Esophagus (tissue), 2 donors: ENCODE measurements around the gene CD82. TPM values are rescaled to one million over a fixed set of nuclear protein-coding genes. Genes with fewer than 3 reads are reported as not detected.

Experiments
- H3K27ac ChIP-seq, 2 donors: one replicate each; pipeline ENCODE4 v1.5.1; 2013; ENCODE audit warnings: low read depth in 2 of 2, mild to moderate bottlenecking in 2 of 2, inconsistent platforms in 1 of 2, low read length in 1 of 2, moderate library complexity in 1 of 2
- H3K27me3 ChIP-seq, 2 donors: one replicate each; pipeline ENCODE4 v1.6.1; 2013; ENCODE audit warnings: low read length in 2 of 2, control low read depth in 1 of 2, mild to moderate bottlenecking in 1 of 2; ENCODE audit not compliant: insufficient read depth in 2 of 2, control insufficient read depth in 1 of 2
- H3K36me3 ChIP-seq, 2 donors: one replicate each; pipeline ENCODE4 v1.6.1; 2013; ENCODE audit warnings: low read length in 1 of 2; ENCODE audit not compliant: control insufficient read depth in 2 of 2, insufficient read depth in 2 of 2
- H3K4me1 ChIP-seq, 2 donors: one replicate each; pipeline ENCODE4 v1.6.1; 2013; ENCODE audit warnings: low read length in 1 of 2; ENCODE audit not compliant: control insufficient read depth in 2 of 2, insufficient read depth in 2 of 2
- H3K4me3 ChIP-seq, 2 donors: one replicate each; pipeline ENCODE4 v1.5.1; 2013; ENCODE audit warnings: low read length in 2 of 2, mild to moderate bottlenecking in 2 of 2, low read depth in 1 of 2, moderate library complexity in 1 of 2
- H3K9me3 ChIP-seq, 2 donors: one replicate each; pipeline ENCODE4 v1.6.1; 2013; ENCODE audit warnings: mild to moderate bottlenecking in 2 of 2, low read depth in 1 of 2, low read length in 1 of 2, moderate library complexity in 1 of 2; ENCODE audit not compliant: control insufficient read depth in 2 of 2, insufficient read depth in 1 of 2
- WGBS, 2 donors: extraction: QIAGEN DNeasy Blood & Tissue Kit; methylation state at CpG; one replicate each; pipeline ENCODE4 v1.1.7; 2013; 5-methylcytosine and 5-hydroxymethylcytosine counted together
- polyA plus RNA-seq, 2 donors: library from polyadenylated mRNA; stranded (reverse); fragments of 200-250 nt; gene quantifications; one replicate each; pipeline ENCODE4 v1.2.3, GENCODE V29; 2013
- donor health status: healthy with polysubstance abuse.
- donor health status: Bipolar disorder and iron deficiency.

The CD82 gene
- polyA plus RNA-seq, 2 donors, result 123 to 266 TPM

GRCh38 chr11:44617671-44618461 is 52.4 kb downstream of the CD82 start:
- Histone ChIP-seq H3K4me3 (no peak overlapping the region), H3K27me3 (no peaks in the 10 kb centered on the region), H3K27ac (no peak overlapping the region), H3K9me3 (no peaks in the 10 kb centered on the region), H3K36me3 (peaks cover 0 to 47% of the 10 kb centered on the region in 2 donors), H3K4me1 (no peaks in the 10 kb centered on the region)
- 89 to 95% methylated on average over 18 of the region's 18 CpGs for WGBS, 2 donors

- Histone ChIP-seq H3K9me3 (no peaks in the 10 kb centered on the region), H3K4me3 (no peak overlapping the region), H3K36me3 (peaks cover 0 to 45% of the 10 kb centered on the region in 2 donors), H3K4me1 (peaks cover 0 to 3% of the 10 kb centered on the region in 2 donors), H3K27me3 (no peaks in the 10 kb centered on the region), H3K27ac (no peak overlapping the region)
- WGBS, 2 donors, result 90 to 92% methylated on average over 22 of the region's 22 CpGs
Measured at GRCh38 chr11:44618561-44619425, 53.3 kb downstream of the CD82 start.

- Histone ChIP-seq H3K4me3 (no peak overlapping the region), H3K9me3 (no peaks in the 10 kb centered on the region), H3K27me3 (no peaks in the 10 kb centered on the region), H3K36me3 (peaks cover 0 to 35% of the 10 kb centered on the region in 2 donors), H3K27ac (no peak overlapping the region), H3K4me1 (peaks cover 0 to 3% of the 10 kb centered on the region in 2 donors)
- WGBS, 2 donors, result 87 to 97% methylated on average over 5 of the region's 5 CpGs
Measured at GRCh38 chr11:44620328-44620725, 54.9 kb downstream of the CD82 start.

GRCh38 chr11:44621140-44621681 is 55.7 kb downstream of the CD82 start:
- Histone ChIP-seq H3K4me3 (no peak overlapping the region), H3K27ac (no peak overlapping the region)
- WGBS, 2 donors, result 33 to 43% methylated on average over 24 of the region's 24 CpGs

DNA sequence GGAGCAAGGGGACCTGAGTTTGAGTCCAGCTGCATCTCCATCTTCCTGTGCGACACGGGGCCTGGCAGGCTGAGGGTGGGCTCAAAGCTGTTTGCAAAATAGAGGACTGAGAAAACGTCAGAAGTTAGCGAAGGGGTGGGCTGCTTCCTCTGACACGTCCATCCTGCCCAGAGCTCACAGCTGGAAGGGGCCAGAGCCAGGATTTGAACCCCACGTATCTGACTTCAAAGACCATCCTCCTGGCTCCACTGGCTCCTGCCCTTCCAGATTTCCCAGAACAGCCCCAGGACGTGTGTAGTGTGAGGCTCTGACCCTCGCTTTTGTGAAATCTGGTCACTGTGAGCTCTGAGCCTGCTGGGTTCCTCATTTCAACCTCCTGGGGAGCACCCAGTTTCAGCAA is 56.3 kb downstream of the CD82 start:
- Histone ChIP-seq H3K4me3 (no peak overlapping the region), H3K27me3 (no peaks in the 10 kb centered on the region), H3K4me1 (peaks cover 0 to 3% of the 10 kb centered on the region in 2 donors), H3K27ac (no peak overlapping the region), H3K9me3 (no peaks in the 10 kb centered on the region), H3K36me3 (peaks cover 0 to 23% of the 10 kb centered on the region in 2 donors)
- WGBS, 2 donors, result 79 to 85% methylated on average over 8 of the region's 8 CpGs

More at GRCh38 chr11:44621140-44621681, 55.7 kb downstream of the CD82 start:
- H3K36me3 ChIP-seq, result peaks cover 0 to 29% of the 10 kb centered on the region in 2 donors
- H3K4me1 ChIP-seq, result peaks cover 0 to 3% of the 10 kb centered on the region in 2 donors
- no peaks in the 10 kb centered on the region for H3K9me3 ChIP-seq
- no peaks in the 10 kb centered on the region for H3K27me3 ChIP-seq

GRCh38 chr11:44622190-44622650 is 56.8 kb downstream of the CD82 start:
- 74 to 79% methylated on average over 4 of the region's 4 CpGs for WGBS, 2 donors
- Histone ChIP-seq H3K27ac (no peak overlapping the region), H3K27me3 (no peaks in the 10 kb centered on the region), H3K4me1 (peaks cover 0 to 3% of the 10 kb centered on the region in 2 donors), H3K9me3 (no peaks in the 10 kb centered on the region), H3K36me3 (peaks cover 0 to 23% of the 10 kb centered on the region in 2 donors), H3K4me3 (no peak overlapping the region)

GRCh38 chr11:44622721-44623258 is 57.3 kb downstream of the CD82 start:
- WGBS, 2 donors, result 76 to 81% methylated on average over 11 of the region's 11 CpGs
- Histone ChIP-seq H3K27ac (no peak overlapping the region), H3K36me3 (peaks cover 0 to 23% of the 10 kb centered on the region in 2 donors), H3K4me1 (peaks cover 0 to 3% of the 10 kb centered on the region in 2 donors), H3K4me3 (no peak overlapping the region), H3K9me3 (no peaks in the 10 kb centered on the region), H3K27me3 (no peaks in the 10 kb centered on the region)

DNA sequence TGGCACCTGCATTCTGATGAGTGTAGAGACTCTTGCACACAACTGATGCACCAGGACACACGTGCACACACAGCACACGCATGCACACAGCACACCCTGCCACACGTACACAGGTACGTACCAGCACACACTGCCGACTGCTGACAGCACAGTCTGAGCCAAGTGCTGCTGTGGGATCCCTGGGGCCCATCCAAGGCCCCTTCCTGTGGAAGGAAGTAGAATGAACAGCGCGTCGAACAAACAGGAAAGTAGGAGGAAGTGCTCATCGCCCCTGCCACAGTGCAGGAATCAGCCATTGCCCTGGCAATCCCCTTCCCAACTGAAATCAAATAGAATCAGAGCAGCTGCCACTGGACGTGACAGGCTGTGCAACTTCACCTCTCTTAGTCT is 57.9 kb downstream of the CD82 start:
- no peak overlapping the region for H3K27ac ChIP-seq

More for the DNA sequence above, 57.9 kb downstream of the CD82 start:
- H3K9me3 ChIP-seq, result no peaks in the 10 kb centered on the region
- peaks cover 0 to 3% of the 10 kb centered on the region in 2 donors for H3K4me1 ChIP-seq
- H3K4me3 ChIP-seq, result no peak overlapping the region
- peaks cover 0 to 20% of the 10 kb centered on the region in 2 donors for H3K36me3 ChIP-seq
- no peaks in the 10 kb centered on the region for H3K27me3 ChIP-seq
- WGBS, 2 donors, result 62 to 66% methylated on average over 10 of the region's 10 CpGs
